Upper lobe of left lung (tissue), 6 donors: ENCODE data around the gene OSBPL5. TPM values are rescaled to one million over a fixed set of nuclear protein-coding genes. Genes with fewer than 3 reads are reported as not detected.
A peak's percentile ranks its signal among the peaks of the same experiment; 100 is the strongest.

ENCODE experiments used
- ATAC-seq, 2 donors: fragments of 200-7000 bp; cut with Tn5 transposase; one replicate each; pipeline ENCODE4 v1.9.1; 2022; ENCODE audit warnings: mild to moderate bottlenecking in 2 of 2, moderate library complexity in 2 of 2; ENCODE audit not compliant: low FRiP score in 2 of 2
- DNase-seq, 2 donors: peaks; one replicate each; pipeline ENCODE4 v3.0.0-alpha.2; 2019 to 2020
- H3K27ac ChIP-seq, 4 donors: fragments of 200-600 bp; sonication (generic); one replicate each; pipeline ENCODE4 v1.5.1; 2016 to 2019
- H3K27me3 ChIP-seq, 4 donors: fragments of 200-600 bp; sonication (generic); one replicate each; pipeline ENCODE4 v1.5.1; 2017 to 2019
- H3K36me3 ChIP-seq, 4 donors: fragments of 200-600 bp; sonication (generic); one replicate each; pipeline ENCODE4 v1.5.1; 2016 to 2019
- H3K4me1 ChIP-seq, 4 donors: fragments of 200-600 bp; sonication (generic); one replicate each; pipeline ENCODE4 v1.5.1; 2018 to 2019
- H3K4me3 ChIP-seq, 4 donors: fragments of 200-600 bp; sonication (generic); one replicate each; pipeline ENCODE4 v1.5.1; 2017 to 2019; ENCODE audit warnings: mild to moderate bottlenecking in 2 of 4, moderate library complexity in 1 of 4
- H3K9me3 ChIP-seq, 4 donors: fragments of 200-600 bp; sonication (generic); one replicate each; pipeline ENCODE4 v1.5.1; 2018 to 2019
- CTCF ChIP-seq, 6 experiments: fragments of 450-650 bp in 4 of 6; fragments of 200-600 bp in 2 of 6; sonication (generic) in 2 of 6; IDR thresholded peaks; one replicate each; pipeline ENCODE4 v1.5.1; 2016 to 2019; ENCODE audit warnings: antibody characterized with exemption in 6 of 6
- EP300 ChIP-seq, 4 donors: sonication (generic); formaldehyde crosslinking; IDR thresholded peaks; one replicate each; pipeline ENCODE4 v1.5.1; 2017; ENCODE audit warnings: antibody characterized with exemption in 4 of 4, control low read depth in 2 of 4
- POLR2A ChIP-seq, 4 donors: fragments of 450-650 bp; IDR thresholded peaks; one replicate each; pipeline ENCODE4 v1.5.1; 2016 to 2017; ENCODE audit warnings: antibody characterized with exemption in 4 of 4, mild to moderate bottlenecking in 2 of 4
- POLR2AphosphoS5 ChIP-seq, 2 donors: sonication (generic); formaldehyde crosslinking; IDR thresholded peaks; one replicate each; pipeline ENCODE4 v1.5.1; 2017; ENCODE audit warnings: antibody characterized with exemption in 2 of 2
- WGBS, 2 donors: methylation state at CpG; one replicate each; pipeline ENCODE4 v1.1.5; 2017 to 2018; 5-methylcytosine and 5-hydroxymethylcytosine counted together
- total RNA-seq, 6 donors: library from RNA; depleted of rRNA in 4 of 6; stranded (reverse); fragments of >200 nt in 4 of 6; gene quantifications; one replicate each; pipeline versions ENCODE4 v1.1.0 to v1.2.1, GENCODE V29; 2016 to 2021
- donor health status: DM: no; HTN: no; CAD: no; lungs with moderate emphysema.
- donor health status: DM: no; HTN: yes; CAD: no; lungs with severe emphysema.

OSBPL5 gene
- total RNA-seq, 6 donors from 2014 or later: 23.4 to 66.9 (median 48.3) TPM

GRCh38 chr11:3201677-3202181 is 36.6 kb upstream of the OSBPL5 start:
- peak in 1 of 2 donors; percentile 46 for DNase-seq
- H3K4me3 ChIP-seq: no peak overlapping the region

DNA sequence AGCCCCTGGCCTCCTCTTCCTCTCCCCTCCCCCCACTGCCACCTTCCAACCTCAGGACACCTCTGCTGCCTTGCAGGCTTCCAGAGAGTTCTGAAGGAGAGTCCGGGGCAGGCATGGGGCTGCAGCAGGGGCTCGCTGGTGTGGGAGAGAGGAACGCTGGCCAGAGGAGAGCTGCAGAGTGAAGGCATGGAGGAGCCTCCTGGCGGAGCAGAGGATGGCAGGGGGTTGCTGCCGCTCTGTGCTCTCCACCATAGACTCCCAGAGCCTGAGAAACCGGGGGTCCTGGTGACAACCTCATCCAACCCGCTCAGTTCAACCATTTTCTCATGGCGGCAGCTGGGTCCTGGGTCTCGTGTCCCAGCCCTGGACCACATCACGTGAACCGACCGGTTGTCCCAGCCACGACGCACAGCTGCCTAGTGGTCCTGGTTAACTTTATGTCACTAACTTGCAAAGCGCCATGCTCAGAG is 36.0 kb upstream of the OSBPL5 start:
- ATAC-seq (no peak), DNase-seq (peak in 1 of 2 donors; percentile 19)
- H3K4me1 ChIP-seq: peaks cover 12 to 22% (median 14%) of the 10 kb centered on the region in 4 donors
- TF ChIP-seq POLR2AphosphoS5 (IDR thresholded peaks at IDR 0.05): no peak
- TF ChIP-seq CTCF (IDR thresholded peaks at IDR 0.05): no peak
- TF ChIP-seq EP300 (IDR thresholded peaks at IDR 0.05): no peak
- no peak for TF ChIP-seq POLR2A (IDR thresholded peaks at IDR 0.05)
- H3K9me3 ChIP-seq: no peaks in the 10 kb centered on the region
- H3K27ac ChIP-seq: no peak overlapping the region
- WGBS, 2 donors: 76 to 82% methylated on average over 6 to 15 of the region's 15 CpGs
- no peaks in the 10 kb centered on the region for H3K36me3 ChIP-seq
- peaks cover 0 to 23% (median 11%) of the 10 kb centered on the region in 4 donors for H3K27me3 ChIP-seq
- H3K4me3 ChIP-seq: no peak overlapping the region

More at GRCh38 chr11:3201677-3202181, 36.6 kb upstream of the OSBPL5 start:
- no peaks in the 10 kb centered on the region for H3K36me3 ChIP-seq
- TF ChIP-seq POLR2AphosphoS5 (IDR thresholded peaks at IDR 0.05) (no peak), CTCF (IDR thresholded peaks at IDR 0.05) (no peak), POLR2A (IDR thresholded peaks at IDR 0.05) (no peak), EP300 (IDR thresholded peaks at IDR 0.05) (no peak)
- H3K4me1 ChIP-seq: peaks cover 12 to 22% (median 14%) of the 10 kb centered on the region in 4 donors
- peaks cover 0 to 23% (median 11%) of the 10 kb centered on the region in 4 donors for H3K27me3 ChIP-seq
- WGBS, 2 donors: 76 to 90% methylated on average over 2 to 15 of the region's 17 CpGs
- ATAC-seq: no peak
- no peak overlapping the region for H3K27ac ChIP-seq
- no peaks in the 10 kb centered on the region for H3K9me3 ChIP-seq

- Histone ChIP-seq H3K27me3 (peaks cover 0 to 23% (median 11%) of the 10 kb centered on the region in 4 donors), H3K27ac (no peak overlapping the region), H3K9me3 (no peaks in the 10 kb centered on the region), H3K4me1 (peaks cover 7 to 21% (median 11%) of the 10 kb centered on the region in 4 donors), H3K36me3 (no peaks in the 10 kb centered on the region), H3K4me3 (no peak overlapping the region)
- ATAC-seq (no peak), DNase-seq (peak in 1 of 2 donors; percentile 37)
- 77 to 93% methylated on average over 2 to 12 of the region's 12 CpGs for WGBS, 2 donors
- TF ChIP-seq POLR2A (IDR thresholded peaks at IDR 0.05) (no peak), EP300 (IDR thresholded peaks at IDR 0.05) (no peak), CTCF (IDR thresholded peaks at IDR 0.05) (no peak), POLR2AphosphoS5 (IDR thresholded peaks at IDR 0.05) (no peak)
Observed at GRCh38 chr11:3200388-3201111, 35.4 kb upstream of the OSBPL5 start.

DNA sequence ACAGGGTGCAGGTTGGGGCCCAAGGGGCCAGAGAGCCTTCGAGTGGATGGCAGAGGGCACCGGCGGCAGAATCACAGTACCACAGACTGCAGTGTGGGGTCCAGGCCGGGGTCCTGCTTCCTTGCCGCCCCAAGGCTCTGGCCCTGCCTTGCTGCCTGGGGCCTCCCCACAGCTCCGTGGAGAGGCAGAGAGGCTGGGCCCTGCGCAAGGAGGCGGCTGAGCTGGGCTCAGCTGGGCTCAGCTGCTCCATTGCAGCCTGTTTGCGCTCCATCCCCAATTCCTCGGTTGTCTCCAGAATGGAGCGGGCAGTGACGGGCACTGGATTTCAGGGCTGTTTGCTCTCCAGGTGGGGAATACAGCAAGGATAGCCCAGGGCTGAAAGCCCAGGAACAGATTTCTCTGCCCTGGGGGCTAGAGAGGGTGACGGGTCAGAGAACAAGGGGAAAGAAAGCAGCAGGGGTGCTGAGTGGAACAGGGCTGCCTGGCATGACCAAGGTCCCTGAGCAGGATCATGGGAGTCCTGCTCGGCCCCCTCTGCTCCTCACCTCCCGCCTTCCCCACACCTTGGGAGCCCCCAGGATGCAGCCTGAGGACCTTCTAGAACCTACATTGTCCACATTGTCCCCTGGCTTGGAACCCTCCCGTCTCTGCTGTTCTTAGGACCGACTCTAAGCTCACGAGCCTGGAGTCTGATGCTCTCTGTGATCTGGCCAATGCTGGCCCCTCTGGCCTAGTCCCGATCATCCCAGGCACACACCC is 34.6 kb upstream of the OSBPL5 start:
- WGBS, 2 donors: 73 to 90% methylated on average over 4 to 14 of the region's 19 CpGs
- ATAC-seq (no peak), DNase-seq (peak; percentile 18 to 71)
- no peaks in the 10 kb centered on the region for H3K9me3 ChIP-seq
- no peaks in the 10 kb centered on the region for H3K36me3 ChIP-seq
- H3K27me3 ChIP-seq: peaks cover 0 to 23% (median 11%) of the 10 kb centered on the region in 4 donors
- H3K4me1 ChIP-seq: peaks cover 4 to 17% (median 8%) of the 10 kb centered on the region in 4 donors
- H3K27ac ChIP-seq: no peak overlapping the region
- H3K4me3 ChIP-seq: no peak overlapping the region
- TF ChIP-seq POLR2A (IDR thresholded peaks at IDR 0.05) (no peak), POLR2AphosphoS5 (IDR thresholded peaks at IDR 0.05) (no peak), CTCF (IDR thresholded peaks at IDR 0.05) (no peak), EP300 (IDR thresholded peaks at IDR 0.05) (no peak)
